Caco-2 (cell line): ENCODE data around the gene IL1RAPL2. TPM values are rescaled to one million over a fixed set of nuclear protein-coding genes. Genes with fewer than 3 reads are reported as not detected.

Experiments used
- BruUV-seq: library from RNA; stranded (reverse); fragments of 400-500 nt; replicated peaks from 2 replicates; lab custom pipeline; 2021; lab: Mats Ljungman, UMichigan
- CTCF ChIA-PET: fragments of 300-600 bp; sonication (Branson Sonifier 250); formaldehyde crosslinking; loops from one replicate; lab custom pipeline; 2022; ENCODE audit warnings: antibody characterized with exemption; lab: Charles Lee
- POLR2A ChIA-PET: fragments of 300-600 bp; sonication (Branson Sonifier 250); formaldehyde crosslinking; loops from one replicate; lab custom pipeline; 2022; ENCODE audit warnings: antibody characterized with exemption; lab: Charles Lee
- DNase-seq, 2 experiments: peaks; one replicate each; pipeline versions ENCODE4 v3.0.0 to v3.0.0-alpha.2; 2020 to 2022
- H3K27me3 ChIP-seq: replicated peaks from 2 replicates; pipeline ENCODE4 v1.6.0; 2011; ENCODE audit warnings: low read length; ENCODE audit not compliant: control insufficient read depth, insufficient read depth
- H3K36me3 ChIP-seq: 2 replicates; pipeline ENCODE4 v1.5.1; 2011; ENCODE audit warnings: low read length; ENCODE audit not compliant: control insufficient read depth, insufficient read depth
- H3K4me1 ChIP-seq: fragments of 250-450 bp; sonication (Bioruptor Pico); 2 replicates; pipeline ENCODE4 v1.5.1; 2020; ENCODE audit warnings: mild to moderate bottlenecking
- H3K4me3 ChIP-seq: 2 replicates; pipeline ENCODE4 v1.5.1; 2011; ENCODE audit warnings: low read depth, mild to moderate bottlenecking, control low read depth, low read length
- H3K9me3 ChIP-seq: fragments of 250-450 bp; sonication (Bioruptor Pico); 2 replicates; pipeline ENCODE4 v1.5.1; 2020; ENCODE audit warnings: mild to moderate bottlenecking, moderate library complexity
- H3K27ac Mint-ChIP-seq: one replicate; pipeline ENCODE4 v1.8.0; 2022; ENCODE audit warnings: mixed read lengths; ENCODE audit not compliant: unreplicated experiment
- H3K27me3 Mint-ChIP-seq: one replicate; pipeline ENCODE4 v1.8.0; 2022; ENCODE audit warnings: mixed read lengths; ENCODE audit not compliant: insufficient read depth, unreplicated experiment
- H3K36me3 Mint-ChIP-seq: one replicate; pipeline ENCODE4 v1.8.0; 2022; ENCODE audit warnings: mild to moderate bottlenecking, mixed read lengths; ENCODE audit not compliant: insufficient read depth, unreplicated experiment
- H3K4me1 Mint-ChIP-seq: one replicate; pipeline ENCODE4 v1.8.0; 2022; ENCODE audit warnings: low read depth, mixed read lengths; ENCODE audit not compliant: unreplicated experiment
- H3K4me3 Mint-ChIP-seq: one replicate; pipeline ENCODE4 v1.8.0; 2022; ENCODE audit warnings: mild to moderate bottlenecking, moderate library complexity, mixed read lengths; ENCODE audit not compliant: unreplicated experiment
- H3K9me3 Mint-ChIP-seq: one replicate; pipeline ENCODE4 v1.8.0; 2022; ENCODE audit warnings: mixed read lengths; ENCODE audit not compliant: unreplicated experiment
- CTCF ChIP-seq, 2 experiments: fragments of 200-600 bp in 1 of 2; IDR thresholded peaks; 1 replicate in 1 of 2; 2 replicates in 1 of 2; pipeline versions ENCODE4 v1.5.1 to v1.8.0; 2011 to 2022; ENCODE audit warnings: antibody characterized with exemption in 1 of 2, control low read depth in 1 of 2, inconsistent platforms in 1 of 2, low read depth in 1 of 2, low read length in 1 of 2, mild to moderate bottlenecking in 1 of 2, moderate library complexity in 1 of 2; ENCODE audit not compliant: insufficient read depth in 1 of 2, severe bottlenecking in 1 of 2, unreplicated experiment in 1 of 2
- intact Hi-C: fragments of 100-400 bp; cut with micrococcal nuclease; formaldehyde crosslinking; loops from one replicate; pipeline ENCODE4 v1.10.0; 2022; ENCODE audit not compliant: unreplicated experiment
- total RNA-seq: library from RNA; stranded (reverse); gene quantifications from 2 replicates; pipeline ENCODE4 v1.2.3, GENCODE V29; 2022

Gene IL1RAPL2
- total RNA-seq, 1 experiment from 2014 or later: not detected

- Mint-ChIP-seq H3K9me3 (no peaks in the 10 kb centered on the region), H3K27ac (no peak overlapping the region), H3K27me3 (peaks cover 9% of the 10 kb centered on the region), H3K36me3 (no peaks in the 10 kb centered on the region), H3K4me1 (no peaks in the 10 kb centered on the region), H3K4me3 (no peak overlapping the region)
- Histone ChIP-seq H3K4me1 (no peaks in the 10 kb centered on the region), H3K36me3 (no peaks in the 10 kb centered on the region), H3K4me3 (no peak overlapping the region), H3K27me3 (no peaks in the 10 kb centered on the region), H3K9me3 (no peaks in the 10 kb centered on the region)
- DNase-seq: peak in 1 of 2 experiments; percentile 4
- no TSS peak for BruUV-seq
- CTCF ChIA-PET: no interaction called here
- TF ChIP-seq CTCF (IDR thresholded peaks at IDR 0.05; ENCODE audit: insufficient read depth in 1 of 2, low read depth in 1 of 2, low read length in 1 of 2, severe bottlenecking in 1 of 2, unreplicated experiment in 1 of 2): no peak
- intact Hi-C loops: no loop called here
- POLR2A ChIA-PET: no interaction called here
These were observed 75.2 kb downstream of the IL1RAPL2 start for GRCh38 chrX:104641176-104641575.

- DNase-seq: no peak
- TF ChIP-seq CTCF (IDR thresholded peaks at IDR 0.05; ENCODE audit: insufficient read depth in 1 of 2, low read depth in 1 of 2, low read length in 1 of 2, severe bottlenecking in 1 of 2, unreplicated experiment in 1 of 2): no peak
- Histone ChIP-seq H3K4me3 (no peak overlapping the region), H3K27me3 (no peaks in the 10 kb centered on the region), H3K4me1 (no peaks in the 10 kb centered on the region), H3K36me3 (no peaks in the 10 kb centered on the region), H3K9me3 (no peaks in the 10 kb centered on the region)
- CTCF ChIA-PET: no interaction called here
- Mint-ChIP-seq H3K36me3 (no peaks in the 10 kb centered on the region), H3K4me1 (no peaks in the 10 kb centered on the region), H3K4me3 (no peak overlapping the region), H3K27ac (no peak overlapping the region), H3K27me3 (peaks cover 9% of the 10 kb centered on the region), H3K9me3 (no peaks in the 10 kb centered on the region)
- POLR2A ChIA-PET: no interaction called here
- intact Hi-C loops: no loop called here
- no TSS peak for BruUV-seq
These were observed 81.1 kb downstream of the IL1RAPL2 start for GRCh38 chrX:104647084-104647483.

- no peak overlapping the region for H3K27ac Mint-ChIP-seq
- H3K4me1 ChIP-seq: no peaks in the 10 kb centered on the region
- ChIA-PET CTCF (no interaction called here), POLR2A (no interaction called here)
- no peaks in the 10 kb centered on the region for H3K36me3 Mint-ChIP-seq
- H3K27me3 ChIP-seq: no peaks in the 10 kb centered on the region
- H3K9me3 ChIP-seq: no peaks in the 10 kb centered on the region
- no peaks in the 10 kb centered on the region for H3K4me1 Mint-ChIP-seq
- no peaks in the 10 kb centered on the region for H3K9me3 Mint-ChIP-seq
- intact Hi-C loops: no loop called here
- H3K4me3 ChIP-seq: no peak overlapping the region
- H3K36me3 ChIP-seq: no peaks in the 10 kb centered on the region
- TF ChIP-seq CTCF (IDR thresholded peaks at IDR 0.05; ENCODE audit: insufficient read depth in 1 of 2, low read depth in 1 of 2, low read length in 1 of 2, severe bottlenecking in 1 of 2, unreplicated experiment in 1 of 2): no peak
- DNase-seq: no peak
- peaks cover 5% of the 10 kb centered on the region for H3K27me3 Mint-ChIP-seq
- H3K4me3 Mint-ChIP-seq: no peak overlapping the region
- BruUV-seq: no TSS peak
These were observed 93.2 kb downstream of the IL1RAPL2 start for GRCh38 chrX:104659005-104659744.
